HCT116 (cell line): ENCODE measurements around the gene RACGAP1. TPM values are rescaled to one million over a fixed set of nuclear protein-coding genes. Genes with fewer than 3 reads are reported as not detected.

Experiments
- ATAC-seq: fragments of 200-7000 bp; cut with Tn5 transposase; 2 replicates; pipeline ENCODE4 v1.9.1; 2020; ENCODE audit warnings: mild to moderate bottlenecking, moderate library complexity
- BruUV-seq: library from RNA; stranded (reverse); fragments of 400-500 nt; replicated peaks from 2 replicates; lab custom pipeline; 2021; lab: Mats Ljungman, UMichigan
- CTCF ChIA-PET: fragments of 300-600 bp; sonication (Branson Sonifier 250); formaldehyde crosslinking; loops from one replicate; lab custom pipeline; 2021; ENCODE audit warnings: antibody characterized with exemption; lab: Charles Lee
- POLR2A ChIA-PET: fragments of 300-600, 350-600 bp; sonication (Branson Sonifier 250); formaldehyde crosslinking; loops from one replicate; lab custom pipeline; 2021; ENCODE audit warnings: antibody characterized with exemption; lab: Charles Lee
- RAD21 ChIA-PET, 2 experiments: fragments of 300-600 bp; sonication (Branson Sonifier 250); formaldehyde crosslinking; loops; one replicate each; lab custom pipeline; 2023; ENCODE audit warnings: low total read pairs in 2 of 2; ENCODE audit not compliant: uncharacterized antibody in 2 of 2, unreplicated experiment in 2 of 2, low non-redundant PET in 1 of 2; lab: Charles Lee
- DNase-seq: peaks from one replicate; pipeline ENCODE4 v3.0.0-alpha.2; 2010; ENCODE audit warnings: low read depth, low spot score
- H2AFZ ChIP-seq: fragments of 200-600 bp; shearing (Covaris generic), sonication (generic); 2 replicates; pipeline ENCODE4 v1.6.1; 2017; ENCODE audit warnings: low read depth, mixed run types, mixed read lengths, antibody characterized with exemption, low read length; ENCODE audit not compliant: poor library complexity, severe bottlenecking
- H3K27ac ChIP-seq: 2 replicates; pipeline ENCODE4 v1.5.1; 2012; ENCODE audit warnings: low read depth, low read length
- H3K27me3 ChIP-seq: fragments of 200-600 bp; sonication (generic); 2 replicates; pipeline ENCODE4 v1.6.1; 2016; ENCODE audit warnings: mixed run types, low read length, mixed read lengths; ENCODE audit not compliant: insufficient read depth
- H3K36me3 ChIP-seq, 2 experiments: fragments of 200-500 bp in 1 of 2; fragments of 200-600 bp in 1 of 2; sonication (Bioruptor generic) in 1 of 2; sonication (generic) in 1 of 2; 2 replicates each; pipeline versions ENCODE4 v1.5.1 to v1.6.1; 2014 to 2016; ENCODE audit warnings: low read length in 2 of 2, inconsistent platforms in 1 of 2, mixed read lengths in 1 of 2, mixed run types in 1 of 2; ENCODE audit not compliant: insufficient read depth in 2 of 2, control insufficient read depth in 1 of 2
- H3K4me1 ChIP-seq, 2 experiments: fragments of 200-600 bp in 1 of 2; sonication (generic) in 1 of 2; 2 replicates each; pipeline versions ENCODE4 v1.5.1 to v1.6.1; 2012 to 2017; ENCODE audit warnings: low read length in 2 of 2, inconsistent platforms in 1 of 2, mild to moderate bottlenecking in 1 of 2, mixed read lengths in 1 of 2, mixed run types in 1 of 2, moderate library complexity in 1 of 2; ENCODE audit not compliant: insufficient read depth in 2 of 2, control insufficient read depth in 1 of 2
- H3K4me2 ChIP-seq: fragments of 200-600 bp; sonication (generic); 2 replicates; pipeline ENCODE4 v1.6.1; 2017; ENCODE audit warnings: mixed run types, low read length, mixed read lengths
- H3K4me3 ChIP-seq, 2 experiments: fragments of 200-600 bp in 1 of 2; sonication (generic) in 1 of 2; replicated peaks in 1 of 2; 2 replicates each; pipeline ENCODE4 v1.5.1; 2011 to 2016; ENCODE audit warnings: low read length in 2 of 2, control low read depth in 1 of 2, low read depth in 1 of 2, mild to moderate bottlenecking in 1 of 2, mixed read lengths in 1 of 2, mixed run types in 1 of 2
- H3K79me2 ChIP-seq: fragments of 200-600 bp; sonication (generic); 2 replicates; pipeline ENCODE4 v1.6.1; 2017; ENCODE audit warnings: mild to moderate bottlenecking, mixed run types, low read length, moderate library complexity, mixed read lengths; ENCODE audit not compliant: insufficient read depth
- H3K9ac ChIP-seq: fragments of 200-600 bp; sonication (generic); 2 replicates; pipeline ENCODE4 v1.6.1; 2016; ENCODE audit warnings: low read length, mixed read lengths
- H3K9me2 ChIP-seq: fragments of 200-600 bp; sonication (generic), shearing (Covaris generic); 2 replicates; pipeline ENCODE4 v1.6.1; 2017; ENCODE audit warnings: mixed run types, mild to moderate bottlenecking, moderate library complexity; ENCODE audit not compliant: insufficient read depth
- H3K9me3 ChIP-seq, 2 experiments: fragments of 200-500 bp in 1 of 2; fragments of 200-600 bp in 1 of 2; sonication (Bioruptor generic) in 1 of 2; sonication (generic) in 1 of 2; 2 replicates each; pipeline ENCODE4 v1.6.1; 2014 to 2017; ENCODE audit warnings: low read length in 2 of 2, mixed read lengths in 2 of 2, inconsistent platforms in 1 of 2, low read depth in 1 of 2, mild to moderate bottlenecking in 1 of 2, mixed run types in 1 of 2, moderate library complexity in 1 of 2; ENCODE audit not compliant: control insufficient read depth in 1 of 2, insufficient read depth in 1 of 2
- H4K20me1 ChIP-seq: fragments of 200-600 bp; sonication (generic), shearing (Covaris generic); 2 replicates; pipeline ENCODE4 v1.6.1; 2017; ENCODE audit warnings: mixed run types, mild to moderate bottlenecking, moderate library complexity; ENCODE audit not compliant: insufficient read depth
- CEBPB ChIP-seq: IDR thresholded peaks from 2 replicates; pipeline ENCODE4 v1.6.1; 2012; ENCODE audit warnings: low read depth
- EGR1 ChIP-seq: IDR thresholded peaks from 2 replicates; pipeline ENCODE4 v1.6.1; 2012; ENCODE audit warnings: low read depth
- ELF1 ChIP-seq: IDR thresholded peaks from 2 replicates; pipeline ENCODE4 v1.6.1; 2012; ENCODE audit warnings: low read depth, borderline replicate concordance
- EZH2 ChIP-seq: fragments of 200-600 bp; sonication (generic); IDR thresholded peaks from 2 replicates; pipeline ENCODE4 v1.6.1; 2017; ENCODE audit warnings: antibody characterized with exemption, mixed run types
- FOSL1 ChIP-seq: IDR thresholded peaks from 2 replicates; pipeline ENCODE4 v1.6.1; 2012; ENCODE audit warnings: low read depth
- JUND ChIP-seq: IDR thresholded peaks from 2 replicates; pipeline ENCODE4 v1.6.1; 2012
- POLR2A ChIP-seq: IDR thresholded peaks from 2 replicates; pipeline ENCODE4 v1.7.0; 2011; ENCODE audit warnings: borderline replicate concordance; ENCODE audit not compliant: insufficient read depth, insufficient read length; ENCODE audit errors: extremely low read depth
- intact Hi-C: fragments of 100-400 bp; cut with micrococcal nuclease; formaldehyde crosslinking; loops from 2 replicates; pipeline ENCODE4 v1.10.0; 2022
- total RNA-seq: library from RNA; stranded (reverse); gene quantifications from one replicate; pipeline ENCODE4 v1.2.1, GENCODE V29; 2021; ENCODE audit not compliant: unreplicated experiment
- TF ChIP-seq, protein P1 (sequence below): IDR thresholded peaks from 2 replicates; pipeline ENCODE4 v1.6.1; 2012; ENCODE audit warnings: low read depth

Gene RACGAP1
- total RNA-seq, 1 experiment from 2014 or later = 147 TPM

DNA sequence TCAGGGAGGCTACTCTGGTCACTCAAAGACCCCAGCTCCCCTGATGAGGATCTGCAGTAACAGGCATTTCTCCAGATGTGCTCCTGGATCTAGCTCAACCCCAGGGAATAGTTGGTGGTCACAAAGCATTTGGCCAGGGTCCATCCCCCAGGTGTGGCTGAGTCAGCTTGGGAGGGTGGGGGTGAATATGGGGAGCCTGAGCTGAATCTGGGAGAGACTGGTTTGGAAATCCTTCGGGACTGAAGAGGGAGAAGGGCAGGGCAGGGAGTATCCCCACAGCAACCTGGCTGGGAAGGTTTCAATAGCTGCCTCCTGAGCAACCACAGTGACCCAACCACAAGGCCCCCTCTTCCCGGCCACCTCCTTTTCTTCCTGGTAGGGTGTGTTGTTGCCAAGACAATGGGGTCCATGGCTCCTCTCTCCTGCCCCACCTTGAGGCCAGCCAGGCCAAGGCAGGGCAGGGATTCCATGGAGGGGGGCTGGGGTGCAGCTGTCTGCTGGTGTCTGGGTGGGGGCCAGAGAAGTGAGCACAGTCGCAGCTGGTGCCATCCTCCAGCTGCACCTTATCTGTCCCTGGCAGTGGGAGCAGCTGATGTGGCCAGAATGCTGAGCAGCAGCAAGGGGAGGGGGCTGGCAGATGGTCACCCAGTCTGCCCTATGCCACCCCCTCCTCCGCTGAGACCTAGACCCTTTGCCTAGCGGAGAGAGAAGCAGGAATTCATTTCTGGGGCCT is 37.6 kb upstream of the RACGAP1 start:
- Histone ChIP-seq H2AFZ (no peak overlapping the region), H3K9me3 (no peaks in the 10 kb centered on the region), H3K4me1 (peaks cover 0 to 19% of the 10 kb centered on the region in 2 experiments; a peak in 2 of 4 replicates), H3K4me3 (no peak overlapping the region), H3K27ac (no peak overlapping the region), H3K9me2 (no peaks in the 10 kb centered on the region), H3K36me3 (peaks cover 2 to 23% of the 10 kb centered on the region in 2 experiments; a peak in 2 of 4 replicates), H3K79me2 (no peaks in the 10 kb centered on the region), H3K9ac (no peak overlapping the region), H3K4me2 (no peak overlapping the region), H3K27me3 (no peaks in the 10 kb centered on the region), H4K20me1 (no peaks in the 10 kb centered on the region)
- POLR2A ChIA-PET = no interaction called here
- RAD21 ChIA-PET = no interaction called here
- BruUV-seq = no TSS peak
- no peak for TF ChIP-seq POLR2A
- TF ChIP-seq EZH2 = no peak
- TF ChIP-seq FOSL1 = no peak
- TF ChIP-seq EGR1 = no peak
- no peak for TF ChIP-seq JUND
- no peak for TF ChIP-seq CEBPB
- TF ChIP-seq, protein P1, sequence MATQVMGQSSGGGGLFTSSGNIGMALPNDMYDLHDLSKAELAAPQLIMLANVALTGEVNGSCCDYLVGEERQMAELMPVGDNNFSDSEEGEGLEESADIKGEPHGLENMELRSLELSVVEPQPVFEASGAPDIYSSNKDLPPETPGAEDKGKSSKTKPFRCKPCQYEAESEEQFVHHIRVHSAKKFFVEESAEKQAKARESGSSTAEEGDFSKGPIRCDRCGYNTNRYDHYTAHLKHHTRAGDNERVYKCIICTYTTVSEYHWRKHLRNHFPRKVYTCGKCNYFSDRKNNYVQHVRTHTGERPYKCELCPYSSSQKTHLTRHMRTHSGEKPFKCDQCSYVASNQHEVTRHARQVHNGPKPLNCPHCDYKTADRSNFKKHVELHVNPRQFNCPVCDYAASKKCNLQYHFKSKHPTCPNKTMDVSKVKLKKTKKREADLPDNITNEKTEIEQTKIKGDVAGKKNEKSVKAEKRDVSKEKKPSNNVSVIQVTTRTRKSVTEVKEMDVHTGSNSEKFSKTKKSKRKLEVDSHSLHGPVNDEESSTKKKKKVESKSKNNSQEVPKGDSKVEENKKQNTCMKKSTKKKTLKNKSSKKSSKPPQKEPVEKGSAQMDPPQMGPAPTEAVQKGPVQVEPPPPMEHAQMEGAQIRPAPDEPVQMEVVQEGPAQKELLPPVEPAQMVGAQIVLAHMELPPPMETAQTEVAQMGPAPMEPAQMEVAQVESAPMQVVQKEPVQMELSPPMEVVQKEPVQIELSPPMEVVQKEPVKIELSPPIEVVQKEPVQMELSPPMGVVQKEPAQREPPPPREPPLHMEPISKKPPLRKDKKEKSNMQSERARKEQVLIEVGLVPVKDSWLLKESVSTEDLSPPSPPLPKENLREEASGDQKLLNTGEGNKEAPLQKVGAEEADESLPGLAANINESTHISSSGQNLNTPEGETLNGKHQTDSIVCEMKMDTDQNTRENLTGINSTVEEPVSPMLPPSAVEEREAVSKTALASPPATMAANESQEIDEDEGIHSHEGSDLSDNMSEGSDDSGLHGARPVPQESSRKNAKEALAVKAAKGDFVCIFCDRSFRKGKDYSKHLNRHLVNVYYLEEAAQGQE = no peak
- TF ChIP-seq ELF1 = no peak
- DNase-seq (no peak), ATAC-seq (no peak)
- intact Hi-C loops = no loop called here
- CTCF ChIA-PET = interaction anchor here (0.9 kb wide), 1 partner anchor 23 kb away, joined by 3 read pairs; no protein-coding TSS in a partner anchor
